IMR-90 (cell line): ENCODE results near the gene SLC27A2. TPM values are rescaled to one million over a fixed set of nuclear protein-coding genes. Genes with fewer than 3 reads are reported as not detected.

Experiments
- ATAC-seq: fragments of 200-7000 bp; cut with Tn5 transposase; 2 replicates; pipeline ENCODE4 v1.9.1; 2020; ENCODE audit warnings: low read depth, mild to moderate bottlenecking, moderate library complexity
- BruUV-seq: library from RNA; stranded (reverse); fragments of 400-500 nt; replicated peaks from 2 replicates; lab custom pipeline; 2021; lab: Mats Ljungman, UMichigan
- CTCF ChIA-PET: fragments of 300-600 bp; formaldehyde crosslinking; extraction: SDS; loops from one replicate; lab custom pipeline; 2021; ENCODE audit warnings: antibody characterized with exemption; lab: Yijun Ruan, JAX
- POLR2A ChIA-PET: fragments of 300-600 bp; sonication (Branson Sonifier 250); formaldehyde crosslinking; loops from one replicate; lab custom pipeline; 2022; ENCODE audit warnings: antibody characterized with exemption; ENCODE audit not compliant: unreplicated experiment; lab: Charles Lee
- DNase-seq: peaks from one replicate; pipeline ENCODE4 v3.0.0; 2013
- H2AFZ ChIP-seq: replicated peaks from 2 replicates; pipeline ENCODE3; 2013; ENCODE audit warnings: low read length, mild to moderate bottlenecking; ENCODE audit not compliant: poor library complexity
- H2AK5ac ChIP-seq: 2 replicates; pipeline ENCODE4 v1.6.1; 2013; ENCODE audit warnings: low read depth, low read length, inconsistent platforms
- H2AK9ac ChIP-seq: replicated peaks from 2 replicates; pipeline ENCODE3; 2013; ENCODE audit warnings: mild to moderate bottlenecking, low read depth, low read length, moderate library complexity; ENCODE audit not compliant: poor library complexity
- H2BK120ac ChIP-seq: 2 replicates; pipeline ENCODE4 v1.6.1; 2013; ENCODE audit warnings: low read depth, low read length, inconsistent platforms
- H2BK15ac ChIP-seq: 3 replicates; pipeline ENCODE4 v1.6.1; 2013; ENCODE audit warnings: low read depth, low read length, inconsistent platforms
- H2BK20ac ChIP-seq: 2 replicates; pipeline ENCODE4 v1.6.1; 2013; ENCODE audit warnings: low read depth, mild to moderate bottlenecking, inconsistent platforms, low read length, moderate library complexity
- H2BK5ac ChIP-seq: 2 replicates; pipeline ENCODE4 v1.6.1; 2013; ENCODE audit warnings: mild to moderate bottlenecking, low read depth, low read length, inconsistent platforms; ENCODE audit not compliant: poor library complexity, severe bottlenecking
- H3K14ac ChIP-seq: replicated peaks from 2 replicates; pipeline ENCODE4 v1.6.1; 2013; ENCODE audit warnings: low read depth, low read length, inconsistent platforms
- H3K18ac ChIP-seq: 2 replicates; pipeline ENCODE4 v1.6.1; 2013; ENCODE audit warnings: low read depth, low read length, control low read depth
- H3K23ac ChIP-seq: 2 replicates; pipeline ENCODE4 v1.6.1; 2013; ENCODE audit warnings: low read depth, low read length, inconsistent platforms
- H3K27ac ChIP-seq: 2 replicates; pipeline ENCODE4 v1.5.1; 2013; ENCODE audit warnings: mild to moderate bottlenecking, control low read depth, low read length; ENCODE audit not compliant: insufficient read depth
- H3K27me3 ChIP-seq: 2 replicates; pipeline ENCODE4 v1.6.1; 2013; ENCODE audit warnings: low read length; ENCODE audit not compliant: control insufficient read depth, insufficient read depth
- H3K36me3 ChIP-seq: 2 replicates; pipeline ENCODE4 v1.6.1; 2013; ENCODE audit warnings: low read length, mixed read lengths; ENCODE audit not compliant: control insufficient read depth, insufficient read depth
- H3K4ac ChIP-seq: 2 replicates; pipeline ENCODE4 v1.6.1; 2013; ENCODE audit warnings: low read depth, low read length, inconsistent platforms
- H3K4me1 ChIP-seq: 2 replicates; pipeline ENCODE4 v1.6.1; 2013; ENCODE audit warnings: low read length, mixed read lengths; ENCODE audit not compliant: control insufficient read depth, insufficient read depth
- H3K4me2 ChIP-seq: 2 replicates; pipeline ENCODE4 v1.6.1; 2013; ENCODE audit warnings: low read depth, mild to moderate bottlenecking, control low read depth, low read length, moderate library complexity
- H3K4me3 ChIP-seq: 2 replicates; pipeline ENCODE4 v1.5.1; 2013; ENCODE audit warnings: low read depth, mild to moderate bottlenecking, control low read depth, low read length, moderate library complexity; ENCODE audit not compliant: insufficient read depth
- H3K56ac ChIP-seq: 2 replicates; pipeline ENCODE4 v1.6.1; 2013; ENCODE audit warnings: low read length, inconsistent platforms; ENCODE audit not compliant: insufficient read depth; ENCODE audit errors: extremely low read depth
- H3K79me1 ChIP-seq, 2 experiments: 2 replicates each; pipeline ENCODE4 v1.6.1; 2013; ENCODE audit warnings: low read length in 2 of 2, inconsistent platforms in 1 of 2, low read depth in 1 of 2
- H3K9ac ChIP-seq: 2 replicates; pipeline ENCODE4 v1.6.1; 2013; ENCODE audit warnings: low read depth, low read length, control low read depth
- H3K9me1 ChIP-seq: 2 replicates; pipeline ENCODE4 v1.6.1; 2013; ENCODE audit warnings: low read length, inconsistent platforms; ENCODE audit not compliant: insufficient read depth
- H3K9me3 ChIP-seq: 2 replicates; pipeline ENCODE4 v1.6.1; 2013; ENCODE audit warnings: low read length; ENCODE audit not compliant: control insufficient read depth, insufficient read depth
- H4K20me1 ChIP-seq: 2 replicates; pipeline ENCODE4 v1.6.1; 2013; ENCODE audit warnings: low read length, inconsistent platforms; ENCODE audit not compliant: insufficient read depth
- H4K5ac ChIP-seq: 2 replicates; pipeline ENCODE4 v1.6.1; 2013; ENCODE audit warnings: mild to moderate bottlenecking, low read depth, low read length, control low read depth
- H4K8ac ChIP-seq, 2 experiments: 2 replicates each; pipeline ENCODE4 v1.6.1; 2013; ENCODE audit warnings: low read depth in 2 of 2, low read length in 2 of 2, control low read depth in 1 of 2, inconsistent platforms in 1 of 2
- H4K91ac ChIP-seq: 2 replicates; pipeline ENCODE4 v1.6.1; 2013; ENCODE audit warnings: low read depth, low read length, inconsistent platforms; ENCODE audit not compliant: insufficient read depth
- BHLHE40 ChIP-seq: fragments of 150-350 bp; IDR thresholded peaks from 2 replicates; pipeline ENCODE4 v1.6.1; 2016; ENCODE audit warnings: mild to moderate bottlenecking, low read depth, low read length
- CEBPB ChIP-seq: IDR thresholded peaks from 2 replicates; pipeline ENCODE4 v1.6.1; 2012; ENCODE audit warnings: low read depth, low read length, improper control_type of control experiment
- CHD1 ChIP-seq: IDR thresholded peaks from 2 replicates; pipeline ENCODE4 v1.6.1; 2012; ENCODE audit warnings: low read depth, low read length, improper control_type of control experiment
- CTCF ChIP-seq: conservative IDR thresholded peaks from 2 replicates; pipeline ENCODE4 v1.5.1; 2012; ENCODE audit warnings: mild to moderate bottlenecking, low read depth, low read length, improper control_type of control experiment
- FOS ChIP-seq: fragments of 150-350 bp; IDR thresholded peaks from 2 replicates; pipeline ENCODE4 v1.6.1; 2016; ENCODE audit warnings: low read depth, low read length
- MAFK ChIP-seq: IDR thresholded peaks from 2 replicates; pipeline ENCODE4 v1.6.1; 2012; ENCODE audit warnings: low read depth, low read length, improper control_type of control experiment
- MAZ ChIP-seq: IDR thresholded peaks from 2 replicates; pipeline ENCODE4 v1.6.1; 2012; ENCODE audit warnings: low read depth, mild to moderate bottlenecking, low read length, improper control_type of control experiment, moderate library complexity, borderline replicate concordance
- POLR2A ChIP-seq: IDR thresholded peaks from 2 replicates; pipeline ENCODE4 v1.6.1; 2012; ENCODE audit warnings: mild to moderate bottlenecking, low read depth, low read length
- RCOR1 ChIP-seq: IDR thresholded peaks from 2 replicates; pipeline ENCODE4 v1.6.1; 2012; ENCODE audit warnings: mild to moderate bottlenecking, low read length, improper control_type of control experiment; ENCODE audit not compliant: insufficient replicate concordance
- RFX5 ChIP-seq: IDR thresholded peaks from 2 replicates; pipeline ENCODE4 v1.8.0; 2012; ENCODE audit warnings: low read depth, mild to moderate bottlenecking, low read length, moderate library complexity
- SMC3 ChIP-seq: fragments of 150-350 bp; IDR thresholded peaks from 2 replicates; pipeline ENCODE4 v1.6.1; 2016; ENCODE audit warnings: low read depth, mild to moderate bottlenecking, antibody characterized with exemption, low read length, moderate library complexity
- WGBS, 2 experiments: methylation state at CpG; one replicate each; pipeline versions ENCODE4 v1.1.5 to v1.1.7; 2013; ENCODE audit warnings: missing lambda C conversion rate in 2 of 2; ENCODE audit not compliant: insufficient read length in 1 of 2; ENCODE audit errors: extremely low coverage in 2 of 2; 5-methylcytosine and 5-hydroxymethylcytosine counted together
- dilution Hi-C: fragments of 300-500 bp; cut with HindIII; formaldehyde crosslinking; loops from one replicate; pipeline ENCODE4 v1.14.3; 2018; ENCODE audit warnings: low sequenced_read_pairs; ENCODE audit not compliant: unreplicated experiment
- in situ Hi-C: fragments of 300-500 bp; cut with MboI; formaldehyde crosslinking; loops from 3 replicates; pipeline ENCODE4 v1.14.3; 2019; ENCODE audit warnings: low sequenced_read_pairs, inconsistent platforms, mixed read lengths
- intact Hi-C: fragments of 100-400 bp; cut with micrococcal nuclease; formaldehyde crosslinking; loops from 2 replicates; pipeline ENCODE4 v1.10.0; 2022
- polyA plus RNA-seq, 3 experiments: library from polyadenylated mRNA; depleted of rRNA; stranded (reverse); fragments of >200 nt; gene quantifications; 2 replicates each; pipeline ENCODE4 v1.2.3, GENCODE V29; 2012; ENCODE audit warnings: low replicate concordance in 1 of 3
- total RNA-seq: library from RNA; depleted of rRNA; stranded (reverse); fragments of >200 nt; gene quantifications from 2 replicates; pipeline ENCODE4 v1.2.3, GENCODE V29; 2012

The SLC27A2 gene
- total and polyA plus RNA-seq, 2 of the 4 experiments (the other 2 are of a cell fraction), result under 0.01 TPM; not detected in 1

GRCh38 chr15:50262533-50262932 lies 80.5 kb downstream of the SLC27A2 start:
- TF ChIP-seq MAZ (no peak), POLR2A (no peak), BHLHE40 (no peak), RFX5 (no peak), RCOR1 (no peak), CEBPB (no peak), MAFK (no peak), CHD1 (no peak), SMC3 (no peak), CTCF (no peak), FOS (no peak)
- Histone ChIP-seq H2AFZ (no peak overlapping the region), H2BK120ac (no peak overlapping the region), H3K4ac (no peak overlapping the region), H3K4me2 (no peak overlapping the region), H3K56ac (no peak overlapping the region), H3K4me1 (peaks cover 5% of the 10 kb centered on the region), H4K20me1 (no peaks in the 10 kb centered on the region), H3K79me1 (no peaks in the 10 kb centered on the region), H3K23ac (no peak overlapping the region), H3K36me3 (no peaks in the 10 kb centered on the region), H2BK5ac (no peak overlapping the region), H2BK20ac (no peak overlapping the region), H3K9me1 (peaks cover 3% of the 10 kb centered on the region; the same call in 1 of the 2 replicates), H3K27ac (no peak overlapping the region), H4K8ac (no peak overlapping the region), H3K14ac (no peak overlapping the region), H3K27me3 (peaks cover 7% of the 10 kb centered on the region), H2AK5ac (0 out of 2 replicates have a peak overlapping the region, but pooled peaks have one; percentile 23), H4K91ac (no peak overlapping the region), H2AK9ac (no peak overlapping the region), H4K5ac (no peak overlapping the region), H3K4me3 (no peak overlapping the region), H3K9ac (no peak overlapping the region), H3K18ac (no peak overlapping the region), H3K9me3 (0 out of 2 replicates have a peak, but pooled peaks cover 2% of the 10 kb centered on the region), H2BK15ac (no peak overlapping the region)
- no TSS peak for BruUV-seq
- in situ Hi-C loops (no loop called here), dilution Hi-C loops (no loop called here), intact Hi-C loops (no loop called here)
- no peak for DNase-seq
- WGBS, 2 experiments, result 93% methylated on average over 3 of the region's 4 CpGs; no CpG with 5 or more reads in 1 of the 2 experiments
- CTCF ChIA-PET, result no interaction called here
- POLR2A ChIA-PET, result no interaction called here
- ATAC-seq, result no peak
